ENCODE data around the gene SNRNP27. TPM values are rescaled to one million over a fixed set of nuclear protein-coding genes. Genes with fewer than 3 reads are reported as not detected.

SNRNP27 gene
- total and polyA plus RNA-seq, 9 of the 15 experiments (the other 6 are each of a cell fraction or from before 2014, with no cell fraction given): 29.2 to 102 (median 65.7) TPM

- Histone ChIP-seq H2AFZ (ENCODE audit: low read depth, low read length) (0 out of 2 replicates have a peak overlapping the region, but pooled peaks have one; percentile 30), H3K4me1 (replicated peaks in 1 of 2; ENCODE audit: control insufficient read depth in 2 of 2, insufficient read depth in 2 of 2, low read length in 2 of 2) (peaks cover 21 to 38% of the 10 kb centered on the region in 2 experiments), H3K27me3 (ENCODE audit: control insufficient read depth in 2 of 2, insufficient read depth in 2 of 2, low read length in 2 of 2) (no peaks in the 10 kb centered on the region), H3K9me1 (ENCODE audit: control insufficient read depth, insufficient read depth, low read length) (no peaks in the 10 kb centered on the region), H3K36me3 (ENCODE audit: control insufficient read depth, insufficient read depth, low read length) (no peaks in the 10 kb centered on the region), H3K9me3 (replicated peaks; ENCODE audit: control insufficient read depth, insufficient read depth, low read depth, low read length) (no peaks in the 10 kb centered on the region), H4K20me1 (replicated peaks; ENCODE audit: control insufficient read depth, insufficient read depth, low read length) (no peaks in the 10 kb centered on the region), H3K79me2 (ENCODE audit: control insufficient read depth, insufficient read depth, low read length) (no peaks in the 10 kb centered on the region), H3K4me3 (no peak overlapping the region), H3K27ac (ENCODE audit: extremely low read depth, low read depth, low read length) (no peak overlapping the region), H3K4me2 (ENCODE audit: insufficient read depth, low read length) (no peak overlapping the region), H3K9ac (ENCODE audit: insufficient read depth in 1 of 2, low read depth in 2 of 2, low read length in 2 of 2) (peak overlapping the region in 1 of 2 experiments; percentile 54; a peak in 2 of 4 replicates)
- ChIA-PET POLR2A (interaction anchor here (1.1 to 1.4 kb wide), 2 partner anchors 15 to 22 kb away, joined by 3 read pairs; no protein-coding TSS in a partner anchor), CTCF (ENCODE audit: low intra/inter-chr PET ratio) (interaction anchor here (0.5 kb wide), 1 partner anchor 16 kb away, joined by 5 read pairs; no protein-coding TSS in a partner anchor)
- FAIRE-seq (no peak), ATAC-seq (0 out of 3 replicates have a peak, but pooled peaks have one; percentile 7), DNase-seq (ENCODE audit: extremely low read depth in 1 of 4, low spot score in 3 of 4) (peak in 2 of 4 experiments; percentile 53 to 67)
- BruUV-seq (replicated peaks): no TSS peak
- in situ Hi-C loops (cut with MboI): no loop called here
- WGBS (ENCODE audit: insufficient coverage, low coverage, missing lambda C conversion rate): 42% methylated on average over 15 of the region's 21 CpGs
- intact Hi-C loops (cut with micrococcal nuclease): no loop called here
- TF ChIP-seq ADNP (tag; IDR thresholded peaks at IDR 0.05) (no peak), RNF219 (CRISPR knock-in tag; IDR thresholded peaks at IDR 0.05) (no peak), MAZ (CRISPR knock-in tag; conservative IDR thresholded peaks at IDR 0.05 in 1 of 2, IDR thresholded peaks at IDR 0.05 in 1 of 2) (no peak), HNRNPL (IDR thresholded peaks at IDR 0.05; ENCODE audit: low read depth, low read length) (no peak), ZNF121 (CRISPR knock-in tag; conservative IDR thresholded peaks at IDR 0.05) (no peak), MGA (IDR thresholded peaks at IDR 0.05) (no peak), PPARD (CRISPR knock-in tag; IDR thresholded peaks at IDR 0.05) (no peak), ZBED1 (IDR thresholded peaks at IDR 0.05) (no peak)
These were observed 55.3 kb downstream of the SNRNP27 start for GRCh38 chr2:69948963-69949645.
